HUES6 (cell line): Measurements from ENCODE around the gene DPF1.

Experiments used
- H3K27ac ChIP-seq: 2 replicates; pipeline ENCODE4 v1.7.0; 2013; ENCODE audit warnings: low read depth, mild to moderate bottlenecking, low read length, inconsistent platforms
- H3K27me3 ChIP-seq: 2 replicates; pipeline ENCODE4 v1.6.1; 2013; ENCODE audit warnings: low read length; ENCODE audit not compliant: control insufficient read depth, insufficient read depth
- H3K36me3 ChIP-seq: 2 replicates; pipeline ENCODE4 v1.6.1; 2013; ENCODE audit warnings: low read length; ENCODE audit not compliant: control insufficient read depth, insufficient read depth
- H3K4me1 ChIP-seq: 2 replicates; pipeline ENCODE4 v1.6.1; 2013; ENCODE audit warnings: low read length; ENCODE audit not compliant: control insufficient read depth, insufficient read depth
- H3K4me3 ChIP-seq: 2 replicates; pipeline ENCODE4 v1.5.1; 2013; ENCODE audit warnings: low read depth, low read length
- H3K9ac ChIP-seq: one replicate; pipeline ENCODE4 v1.6.1; 2013; ENCODE audit warnings: mild to moderate bottlenecking, low read length
- H3K9me3 ChIP-seq: 2 replicates; pipeline ENCODE4 v1.6.1; 2013; ENCODE audit warnings: low read depth, low read length; ENCODE audit not compliant: control insufficient read depth, insufficient read depth

Gene DPF1

DNA sequence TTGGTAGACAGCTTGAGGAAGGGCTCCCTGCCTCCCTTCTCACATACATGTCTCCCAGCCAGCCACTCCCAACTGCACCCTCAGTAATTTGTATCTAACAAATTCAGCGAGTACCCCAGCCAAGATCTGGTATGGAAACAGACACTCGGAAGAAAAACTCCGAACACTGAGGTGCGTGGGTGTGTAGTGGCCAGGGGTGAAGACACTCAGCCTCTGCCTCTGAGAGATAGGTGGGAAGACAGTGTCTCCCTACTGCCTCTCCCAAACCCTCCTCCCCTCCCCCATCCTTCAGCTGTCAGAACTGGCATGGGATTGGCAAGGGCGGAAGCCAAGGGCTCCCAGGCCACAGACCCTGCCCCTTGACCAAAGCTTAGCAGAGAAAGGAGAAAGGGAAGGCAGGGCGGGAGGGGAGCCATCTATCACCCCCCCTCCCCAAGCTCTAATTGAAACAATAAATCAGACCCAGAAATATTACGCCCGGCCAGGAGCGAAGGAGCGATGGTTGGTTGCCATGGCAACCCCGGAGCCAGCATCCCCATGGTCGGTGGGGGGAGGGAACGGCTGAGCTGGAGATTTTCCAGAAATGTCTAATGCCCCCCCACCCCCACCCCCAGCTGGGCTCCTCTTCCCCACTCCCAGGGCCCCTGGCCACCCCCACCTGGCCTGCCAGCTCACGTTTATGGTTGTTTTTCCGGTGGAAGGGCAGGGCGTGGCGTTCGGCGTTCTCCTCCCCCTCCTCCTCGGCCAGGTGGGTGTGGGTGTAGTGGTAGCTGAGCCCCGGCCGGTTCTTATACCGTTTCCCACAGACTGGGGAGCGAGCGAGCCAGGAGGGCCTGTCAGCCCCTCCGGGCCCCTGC, 7.0 kb downstream of the DPF1 start:
- Histone ChIP-seq H3K27me3 (no peaks in the 10 kb centered on the region), H3K36me3 (peaks cover 10% of the 10 kb centered on the region; the same call in 1 of the 2 replicates), H3K4me3 (no peak overlapping the region), H3K4me1 (no peaks in the 10 kb centered on the region), H3K9ac (no peak overlapping the region), H3K27ac (no peak overlapping the region), H3K9me3 (no peaks in the 10 kb centered on the region)

DNA sequence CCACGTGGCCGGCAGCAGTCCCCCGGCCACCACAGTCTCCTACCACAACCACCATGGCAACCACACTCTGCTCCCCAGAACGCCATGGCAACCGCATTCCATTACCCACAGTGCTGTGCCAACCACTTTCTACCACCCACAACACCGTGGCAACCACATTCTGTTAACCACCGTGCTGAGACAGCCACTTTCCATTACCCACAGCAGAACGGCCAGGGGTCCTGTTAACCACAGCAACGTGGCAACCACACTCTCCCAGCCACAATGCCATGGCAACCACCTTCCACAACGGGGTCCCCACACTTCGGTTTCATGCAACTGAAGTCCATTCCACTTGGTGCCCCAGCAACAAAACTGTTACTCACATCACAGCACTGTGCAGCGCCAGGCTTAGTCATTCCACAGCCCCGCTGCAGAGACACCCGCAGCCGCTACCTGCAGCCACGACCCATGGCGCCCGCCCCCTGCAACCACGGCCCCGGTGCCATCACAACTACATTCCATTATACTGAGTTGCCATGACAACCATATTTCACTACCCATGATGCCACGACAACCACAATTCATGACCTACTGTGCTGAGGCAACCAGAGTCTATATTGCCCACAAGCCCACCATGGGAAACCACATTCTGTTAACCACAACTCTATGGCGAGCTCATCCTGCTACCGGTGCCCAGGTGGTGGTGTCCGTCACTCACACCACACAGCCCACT, 10.0 kb downstream of the DPF1 start:
- Histone ChIP-seq H3K4me3 (no peak overlapping the region), H3K4me1 (peaks cover 17% of the 10 kb centered on the region), H3K9me3 (no peaks in the 10 kb centered on the region), H3K27me3 (peaks cover 17% of the 10 kb centered on the region), H3K9ac (no peak overlapping the region), H3K27ac (no peak overlapping the region), H3K36me3 (peaks cover 9% of the 10 kb centered on the region; the same call in 1 of the 2 replicates)

DNA sequence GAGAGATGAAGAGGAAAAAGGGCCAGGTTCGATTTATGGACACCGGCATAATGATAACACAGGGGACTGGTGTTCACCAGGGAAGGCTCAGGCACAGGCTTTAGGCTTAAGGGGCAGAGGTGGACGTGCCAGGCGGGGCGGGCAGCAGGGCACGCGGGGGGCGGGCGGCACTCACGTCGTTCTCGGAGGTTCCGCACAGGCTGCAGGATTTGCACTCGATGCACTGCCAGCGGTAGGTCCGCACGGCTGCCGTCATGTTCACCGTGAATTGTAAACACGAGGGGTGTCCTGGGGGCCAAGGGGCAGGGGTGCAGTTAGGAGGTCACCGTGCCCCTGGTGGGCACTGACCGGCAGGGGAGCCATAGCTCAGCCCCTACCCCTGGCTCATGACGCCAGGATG, 10.6 kb downstream of the DPF1 start:
- Histone ChIP-seq H3K9me3 (no peaks in the 10 kb centered on the region), H3K4me3 (no peak overlapping the region), H3K36me3 (peaks cover 4% of the 10 kb centered on the region; the same call in 1 of the 2 replicates), H3K27me3 (peaks cover 20% of the 10 kb centered on the region), H3K4me1 (peaks cover 20% of the 10 kb centered on the region), H3K9ac (no peak overlapping the region), H3K27ac (no peak overlapping the region)

DNA sequence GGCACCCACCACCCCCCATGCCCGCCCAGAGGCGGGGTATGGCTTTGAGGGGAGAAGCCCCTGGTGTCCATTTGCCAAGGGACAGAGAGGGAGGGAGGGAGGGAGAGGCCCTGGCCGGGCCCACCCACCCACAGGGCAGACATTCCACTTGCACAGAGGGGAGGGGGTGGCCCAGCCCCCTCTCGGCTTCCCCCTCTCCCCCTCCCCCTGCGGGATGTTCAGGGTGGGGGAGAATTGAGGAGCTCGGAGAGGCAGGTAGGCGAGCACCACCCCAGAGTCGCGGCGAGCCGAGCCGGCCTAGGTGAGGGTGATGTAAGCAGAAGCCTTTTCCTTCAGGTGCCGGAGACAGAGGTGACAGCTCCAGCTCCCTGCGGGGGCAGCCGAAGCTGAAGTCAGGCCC, 12.3 kb downstream of the DPF1 start:
- Histone ChIP-seq H3K27ac (no peak overlapping the region), H3K9ac (no peak overlapping the region), H3K9me3 (no peaks in the 10 kb centered on the region), H3K36me3 (no peaks in the 10 kb centered on the region), H3K4me1 (peaks cover 24% of the 10 kb centered on the region), H3K4me3 (peak overlapping the region; percentile 68), H3K27me3 (peaks cover 20% of the 10 kb centered on the region)

DNA sequence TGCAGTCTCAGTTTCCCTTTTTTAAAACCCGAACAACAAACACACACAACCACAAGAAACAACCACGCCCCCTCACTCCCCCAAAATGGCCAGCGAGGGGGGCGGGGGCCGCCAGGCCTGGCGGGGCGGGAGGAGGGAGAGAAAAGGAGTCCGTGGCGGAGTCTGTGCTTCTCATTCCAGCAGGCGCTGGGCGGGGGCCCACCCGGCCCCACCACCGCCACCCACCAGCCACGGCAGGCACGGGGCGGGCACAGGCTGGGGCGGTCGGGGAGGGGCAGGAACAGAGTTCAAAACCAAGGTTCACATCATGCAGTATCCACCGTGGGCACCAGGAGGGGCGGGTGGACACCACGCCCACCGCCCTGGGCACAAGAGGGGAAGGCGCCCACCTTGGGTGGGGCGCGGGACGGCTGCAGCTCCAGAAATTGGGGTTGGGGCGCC, 12.9 kb downstream of the DPF1 start:
- H3K9me3 ChIP-seq = no peaks in the 10 kb centered on the region
- H3K4me1 ChIP-seq = peaks cover 27% of the 10 kb centered on the region
- H3K4me3 ChIP-seq = peak overlapping the region; percentile 68
- H3K27ac ChIP-seq = no peak overlapping the region
- no peak overlapping the region for H3K9ac ChIP-seq
- H3K36me3 ChIP-seq = no peaks in the 10 kb centered on the region; the same call in 1 of the 2 replicates
- H3K27me3 ChIP-seq = peaks cover 20% of the 10 kb centered on the region

DNA sequence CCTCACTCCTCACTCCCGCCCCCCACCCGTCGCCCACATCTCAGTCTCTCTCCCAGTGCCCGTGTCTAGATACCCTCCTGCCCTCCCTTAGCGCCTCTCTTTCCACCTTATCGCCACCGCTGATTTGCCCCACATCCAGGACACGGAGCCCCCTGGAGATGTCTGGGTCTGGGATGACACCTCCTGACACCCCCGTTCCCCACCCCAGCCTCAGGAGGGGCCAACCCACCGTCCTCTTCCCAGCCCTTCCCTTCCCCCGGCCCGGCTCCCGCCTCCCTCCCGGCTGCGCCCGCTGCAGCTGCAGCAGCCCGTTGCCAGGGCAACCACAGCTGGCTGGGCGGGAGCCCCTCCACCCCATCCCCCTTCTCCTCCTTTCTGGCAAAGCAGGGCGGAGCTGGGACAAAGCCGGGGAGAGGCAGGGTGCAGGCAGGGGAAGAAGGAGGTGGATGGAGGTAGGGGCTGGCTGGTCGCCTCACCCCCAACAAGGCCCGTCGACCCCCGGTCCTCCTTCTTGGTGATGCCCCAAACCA, 13.5 kb downstream of the DPF1 start:
- peak overlapping the region; percentile 68 for H3K4me3 ChIP-seq
- no peaks in the 10 kb centered on the region for H3K9me3 ChIP-seq
- peak overlapping the region; percentile 43 for H3K9ac ChIP-seq
- H3K36me3 ChIP-seq = no peaks in the 10 kb centered on the region; the same call in 1 of the 2 replicates
- peaks cover 20% of the 10 kb centered on the region for H3K27me3 ChIP-seq
- H3K4me1 ChIP-seq = peaks cover 31% of the 10 kb centered on the region
- no peak overlapping the region for H3K27ac ChIP-seq

DNA sequence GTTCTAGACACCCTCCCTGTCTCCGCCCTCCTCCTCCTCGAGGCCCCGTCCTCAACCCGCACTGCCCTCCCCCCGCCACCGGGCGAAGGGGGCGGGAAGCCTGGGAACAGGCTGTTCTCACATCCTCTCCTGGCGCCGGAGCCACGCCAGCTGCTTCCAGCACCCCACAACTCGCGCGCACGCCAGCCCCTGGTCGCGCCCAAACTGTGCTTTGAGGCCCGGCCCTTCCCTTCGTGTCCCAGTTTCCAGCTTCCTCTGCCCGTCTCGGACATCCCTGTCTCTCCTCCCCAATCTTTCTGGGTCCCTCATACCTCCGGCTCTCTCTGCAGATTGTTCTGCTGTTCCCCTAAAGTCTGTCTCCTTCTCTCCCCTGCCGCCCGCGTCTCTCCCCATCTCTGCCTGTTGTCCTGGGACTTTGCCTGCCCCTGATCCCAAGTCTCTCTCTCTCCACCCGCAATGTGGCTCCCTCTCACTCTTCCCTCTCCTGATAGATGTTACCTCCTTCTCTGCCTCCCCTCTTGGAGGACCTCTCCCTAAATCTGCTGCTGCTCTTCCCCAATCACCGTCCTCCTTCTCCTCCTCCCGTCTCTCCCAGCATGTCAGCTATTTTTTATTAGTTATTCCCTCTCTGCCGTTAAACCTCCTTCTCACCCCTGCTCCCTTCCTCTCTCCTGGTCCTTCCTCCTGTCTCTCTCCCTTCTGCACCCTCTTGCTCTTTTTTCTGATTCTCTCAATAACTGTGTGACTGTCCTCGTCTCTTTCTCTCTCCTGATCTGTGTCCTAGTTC, 14.2 kb downstream of the DPF1 start:
- no peaks in the 10 kb centered on the region for H3K9me3 ChIP-seq
- H3K36me3 ChIP-seq = no peaks in the 10 kb centered on the region; the same call in 1 of the 2 replicates
- peaks cover 31% of the 10 kb centered on the region for H3K4me1 ChIP-seq
- peak overlapping the region; percentile 68 for H3K4me3 ChIP-seq
- H3K9ac ChIP-seq = peak overlapping the region; percentile 43
- peaks cover 20% of the 10 kb centered on the region for H3K27me3 ChIP-seq
- H3K27ac ChIP-seq = no peak overlapping the region

DNA sequence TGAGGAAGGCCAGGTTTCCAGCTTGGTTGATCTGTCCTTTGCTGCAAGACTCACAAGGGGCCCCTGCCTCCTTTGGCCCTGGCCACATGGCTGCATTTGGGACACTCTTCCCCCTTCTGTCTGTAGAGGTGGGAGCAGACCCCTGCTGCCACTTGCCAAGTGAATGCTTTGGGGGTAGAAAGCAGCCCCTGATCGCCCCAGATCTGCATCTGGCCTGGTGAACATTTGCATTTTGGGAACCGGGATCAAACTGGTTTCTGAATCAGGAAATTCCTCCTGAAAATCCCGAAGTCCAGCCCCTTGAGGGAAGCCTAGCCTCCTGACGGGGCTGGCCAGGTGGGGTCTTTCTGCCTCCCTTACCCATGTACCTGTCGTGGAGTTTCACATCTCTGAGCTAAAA, 14.9 kb downstream of the DPF1 start:
- Histone ChIP-seq H3K9me3 (no peaks in the 10 kb centered on the region), H3K9ac (no peak overlapping the region), H3K4me3 (peak overlapping the region; percentile 68), H3K36me3 (no peaks in the 10 kb centered on the region; the same call in 1 of the 2 replicates), H3K27ac (no peak overlapping the region), H3K4me1 (peaks cover 31% of the 10 kb centered on the region), H3K27me3 (peaks cover 20% of the 10 kb centered on the region)

DNA sequence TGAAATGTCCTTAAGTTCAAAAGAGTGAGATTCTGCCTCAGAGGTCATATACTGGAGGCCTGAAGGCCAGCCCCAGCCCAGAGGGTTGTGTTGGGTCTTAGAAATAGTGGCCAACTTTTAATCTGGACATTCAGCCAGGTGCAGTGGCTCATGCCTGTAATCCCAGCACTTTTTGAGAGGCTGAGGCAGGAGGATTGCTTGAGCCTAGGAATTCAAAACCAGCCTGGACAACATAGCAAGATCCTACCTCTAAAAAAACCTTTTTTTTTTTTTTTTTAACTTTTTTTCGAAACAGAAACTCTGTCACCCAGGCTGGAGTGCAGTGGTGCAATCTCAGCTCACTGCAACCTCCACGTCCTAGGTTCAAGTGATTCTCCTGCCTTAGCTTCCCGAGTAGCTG, 15.5 kb downstream of the DPF1 start:
- Histone ChIP-seq H3K4me3 (no peak overlapping the region), H3K27ac (no peak overlapping the region), H3K9me3 (no peaks in the 10 kb centered on the region), H3K4me1 (peaks cover 31% of the 10 kb centered on the region), H3K36me3 (no peaks in the 10 kb centered on the region; the same call in 1 of the 2 replicates), H3K9ac (no peak overlapping the region), H3K27me3 (peaks cover 20% of the 10 kb centered on the region)

DNA sequence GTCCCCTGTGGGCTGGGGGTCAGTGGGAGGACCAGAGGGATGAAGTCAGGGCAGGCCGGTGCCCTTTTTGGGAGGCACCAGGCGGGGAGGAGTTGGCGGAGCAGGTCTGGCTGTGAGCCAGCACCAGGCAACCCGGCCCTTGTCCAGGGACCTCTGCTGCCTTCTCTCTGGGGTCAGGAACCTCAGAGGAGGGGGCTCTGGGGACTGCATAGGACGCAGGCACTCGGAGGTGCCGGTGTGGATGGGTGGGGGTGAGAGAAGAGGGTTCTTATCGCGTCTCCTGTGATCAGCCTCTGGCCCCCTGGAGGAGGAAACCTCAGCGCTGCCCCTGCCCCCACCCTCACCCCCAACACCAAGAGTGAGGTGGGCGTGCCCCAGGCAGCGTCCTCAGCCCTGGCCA, 16.5 kb downstream of the DPF1 start:
- Histone ChIP-seq H3K4me1 (peaks cover 31% of the 10 kb centered on the region), H3K9ac (no peak overlapping the region), H3K36me3 (peaks cover 6% of the 10 kb centered on the region), H3K4me3 (no peak overlapping the region), H3K9me3 (no peaks in the 10 kb centered on the region), H3K27ac (no peak overlapping the region), H3K27me3 (peaks cover 20% of the 10 kb centered on the region)
